SK-N-SH (cell line): ENCODE results near the gene TKT. TPM values are rescaled to one million over a fixed set of nuclear protein-coding genes. Genes with fewer than 3 reads are reported as not detected.

ENCODE experiments used
- CTCF ChIA-PET: fragments of 300-600, 350-600 bp; formaldehyde crosslinking; extraction: SDS; loops from one replicate; lab custom pipeline; 2021; lab: Yijun Ruan, JAX
- POLR2A ChIA-PET: fragments of 350-600 bp; sonication (Branson Sonifier 250); formaldehyde crosslinking; extraction: SDS; loops from one replicate; lab custom pipeline; 2020; ENCODE audit warnings: antibody characterized with exemption, inconsistent platforms; lab: Yijun Ruan, JAX
- DNase-seq: peaks from one replicate; pipeline ENCODE4 v3.0.0; 2012
- H2AFZ ChIP-seq: fragments of 200-600 bp; sonication (generic); 2 replicates; pipeline ENCODE4 v1.8.1; 2016; ENCODE audit warnings: antibody characterized with exemption, mild to moderate bottlenecking, low read depth
- H3F3A ChIP-seq: fragments of 200-600 bp; sonication (generic); replicated peaks from 2 replicates; pipeline ENCODE3; 2016; ENCODE audit warnings: antibody characterized with exemption, mild to moderate bottlenecking; ENCODE audit not compliant: insufficient read depth
- H3K27ac ChIP-seq, 2 experiments: fragments of 200-500 bp in 1 of 2; fragments of 200-600 bp in 1 of 2; sonication (Bioruptor generic) in 1 of 2; sonication (generic), shearing (Covaris generic) in 1 of 2; 2 replicates each; pipeline versions ENCODE4 v1.5.1 to v1.6.1; 2014 to 2016; ENCODE audit warnings: low read depth in 2 of 2, inconsistent platforms in 1 of 2, low read length in 1 of 2, mild to moderate bottlenecking in 1 of 2, mixed read lengths in 1 of 2
- H3K27me3 ChIP-seq: fragments of 200-600 bp; sonication (generic), shearing (Covaris generic); 2 replicates; pipeline ENCODE4 v1.6.1; 2016; ENCODE audit warnings: mixed run types; ENCODE audit not compliant: insufficient read depth
- H3K36me3 ChIP-seq, 2 experiments: fragments of 200-500 bp in 1 of 2; fragments of 200-600 bp in 1 of 2; sonication (Bioruptor generic) in 1 of 2; sonication (generic) in 1 of 2; replicated peaks in 1 of 2; 2 replicates each; pipeline versions ENCODE3 to v1.5.1; 2014 to 2016; ENCODE audit warnings: low read length in 1 of 2, mild to moderate bottlenecking in 1 of 2; ENCODE audit not compliant: insufficient read depth in 2 of 2, control insufficient read depth in 1 of 2
- H3K4me1 ChIP-seq, 2 experiments: fragments of 200-500 bp in 1 of 2; fragments of 200-600 bp in 1 of 2; sonication (Bioruptor generic) in 1 of 2; sonication (generic), shearing (Covaris generic) in 1 of 2; 2 replicates each; pipeline versions ENCODE4 v1.5.1 to v1.6.1; 2014 to 2016; ENCODE audit warnings: low read depth in 1 of 2, low read length in 1 of 2, mixed run types in 1 of 2; ENCODE audit not compliant: insufficient read depth in 2 of 2, control insufficient read depth in 1 of 2
- H3K4me2 ChIP-seq: fragments of 200-600 bp; sonication (generic), shearing (Covaris generic); 2 replicates; pipeline ENCODE4 v1.6.1; 2017; ENCODE audit warnings: mixed run types
- H3K4me3 ChIP-seq, 2 experiments: fragments of 200-500 bp in 1 of 2; fragments of 200-600 bp in 1 of 2; sonication (Bioruptor generic) in 1 of 2; sonication (generic), shearing (Covaris generic) in 1 of 2; 2 replicates each; pipeline versions ENCODE4 v1.5.1 to v1.8.1; 2014 to 2016; ENCODE audit warnings: low read depth in 2 of 2, inconsistent platforms in 1 of 2, low read length in 1 of 2, mild to moderate bottlenecking in 1 of 2, mixed read lengths in 1 of 2, moderate library complexity in 1 of 2
- H3K79me2 ChIP-seq: fragments of 200-600 bp; sonication (generic); 2 replicates; pipeline ENCODE4 v1.8.1; 2017; ENCODE audit warnings: mild to moderate bottlenecking; ENCODE audit not compliant: insufficient read depth
- H3K9ac ChIP-seq: fragments of 200-600 bp; sonication (generic); 2 replicates; pipeline ENCODE4 v1.6.1; 2017; ENCODE audit warnings: mixed run types
- H3K9me2 ChIP-seq: fragments of 200-600 bp; sonication (generic); 2 replicates; pipeline ENCODE4 v1.6.1; 2017; ENCODE audit warnings: mixed run types
- H3K9me3 ChIP-seq: fragments of 200-600 bp; sonication (generic); 2 replicates; pipeline ENCODE4 v1.6.1; 2017; ENCODE audit warnings: mixed run types, mild to moderate bottlenecking, moderate library complexity
- H4K20me1 ChIP-seq: fragments of 200-600 bp; sonication (generic); 2 replicates; pipeline ENCODE4 v1.6.1; 2017; ENCODE audit warnings: mild to moderate bottlenecking, mixed run types; ENCODE audit not compliant: insufficient read depth
- CHD2 ChIP-seq: fragments of 150-350 bp; IDR thresholded peaks from 2 replicates; pipeline ENCODE4 v1.6.1; 2018; ENCODE audit warnings: low read length; ENCODE audit not compliant: partially characterized antibody
- EZH2phosphoT487 ChIP-seq: fragments of 200-600 bp; sonication (generic); IDR thresholded peaks from 2 replicates; pipeline ENCODE4 v1.6.1; 2017; ENCODE audit warnings: low read depth, mixed run types, mild to moderate bottlenecking, antibody characterized with exemption, moderate library complexity, borderline replicate concordance
- JUND ChIP-seq: IDR thresholded peaks from 2 replicates; pipeline ENCODE4 v1.4.0; 2012
- MXI1 ChIP-seq: IDR thresholded peaks from 2 replicates; pipeline ENCODE4 v1.6.1; 2012; ENCODE audit warnings: mild to moderate bottlenecking, low read depth, low read length, improper control_type of control experiment
- NFIC ChIP-seq: IDR thresholded peaks from 2 replicates; pipeline ENCODE4 v1.4.0; 2012; ENCODE audit warnings: borderline replicate concordance
- NRF1 ChIP-seq: IDR thresholded peaks from 2 replicates; pipeline ENCODE4 v1.6.1; 2012; ENCODE audit warnings: low read depth, mild to moderate bottlenecking, low read length
- POLR2AphosphoS5 ChIP-seq: IDR thresholded peaks from 2 replicates; pipeline ENCODE4 v1.6.1; 2012; ENCODE audit warnings: low read depth, low read length
- RAD21 ChIP-seq: IDR thresholded peaks from 2 replicates; pipeline ENCODE4 v1.6.1; 2012; ENCODE audit warnings: mild to moderate bottlenecking, low read length
- RFX5 ChIP-seq: IDR thresholded peaks from 2 replicates; pipeline ENCODE4 v1.6.1; 2012; ENCODE audit warnings: mild to moderate bottlenecking, improper control_type of control experiment, low read length
- RXRA ChIP-seq: IDR thresholded peaks from 2 replicates; pipeline ENCODE4 v1.4.0; 2012; ENCODE audit warnings: low read depth, mild to moderate bottlenecking, borderline replicate concordance
- SMC3 ChIP-seq: IDR thresholded peaks from 2 replicates; pipeline ENCODE4 v1.6.1; 2012; ENCODE audit warnings: low read depth, low read length, improper control_type of control experiment
- TAF1 ChIP-seq: IDR thresholded peaks from 2 replicates; pipeline ENCODE4 v1.6.1; 2012; ENCODE audit warnings: low read depth, mild to moderate bottlenecking, low read length, moderate library complexity, borderline replicate concordance
- YY1 ChIP-seq: IDR thresholded peaks from 2 replicates; pipeline ENCODE4 v1.4.0; 2012; ENCODE audit warnings: low read depth, mild to moderate bottlenecking
- WGBS: methylation state at CpG from one replicate; pipeline ENCODE4 v1.1.6; 2017; ENCODE audit warnings: low lambda C conversion rate; 5-methylcytosine and 5-hydroxymethylcytosine counted together
- polyA plus RNA-seq, 3 experiments: library from polyadenylated mRNA; depleted of rRNA; stranded (reverse); fragments of >200 nt; gene quantifications; 2 replicates each; pipeline ENCODE4 v1.2.3, GENCODE V29; 2012
- TF ChIP-seq, protein P1 (sequence below): IDR thresholded peaks from 2 replicates; pipeline ENCODE4 v1.4.0; 2012; ENCODE audit warnings: low read depth, borderline replicate concordance
- TF ChIP-seq, protein P2 (sequence below): fragments of 200-600 bp; sonication (generic); IDR thresholded peaks from 2 replicates; pipeline ENCODE4 v1.6.1; 2017; ENCODE audit warnings: antibody characterized with exemption, mild to moderate bottlenecking, moderate library complexity
- TF ChIP-seq, protein P3 (sequence below): IDR thresholded peaks from 2 replicates; pipeline ENCODE4 v1.4.0; 2012; ENCODE audit warnings: low read depth
- TF ChIP-seq, protein P4 (sequence below): fragments of 150-350 bp; IDR thresholded peaks from 2 replicates; pipeline ENCODE4 v1.6.1; 2017; ENCODE audit warnings: antibody characterized with exemption, low read length, low read depth, borderline replicate concordance

Gene TKT
- polyA plus RNA-seq, 1 of the 3 experiments (the other 2 are of a cell fraction) = 144 TPM

DNA sequence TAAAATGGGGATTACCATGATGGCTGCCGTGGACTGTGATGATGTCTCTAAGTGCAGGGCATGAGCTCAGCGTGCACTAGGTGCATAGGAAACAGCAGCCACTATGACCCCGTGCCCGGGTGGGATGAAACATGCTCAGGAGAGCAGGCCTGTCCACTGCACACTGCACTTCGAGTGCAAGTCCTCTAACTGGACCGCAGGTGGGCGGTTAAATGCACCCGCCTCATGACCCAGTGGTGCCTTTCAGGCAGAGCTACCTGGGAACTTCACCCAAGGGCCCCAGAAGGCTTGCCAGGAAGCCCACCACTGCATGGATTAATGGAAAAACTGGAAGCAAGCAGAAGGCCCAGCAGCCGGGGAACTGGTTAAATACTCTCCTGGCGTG lies 60.8 kb downstream of the TKT start:
- WGBS = 89% methylated on average over 9 of the region's 10 CpGs
- no peaks in the 10 kb centered on the region for H3K9me2 ChIP-seq
- no peak for TF ChIP-seq NFIC
- TF ChIP-seq JUND = no peak
- TF ChIP-seq CHD2 = no peak
- TF ChIP-seq NRF1 = no peak
- TF ChIP-seq RFX5 = no peak
- TF ChIP-seq RAD21 = no peak
- TF ChIP-seq, protein P1, sequence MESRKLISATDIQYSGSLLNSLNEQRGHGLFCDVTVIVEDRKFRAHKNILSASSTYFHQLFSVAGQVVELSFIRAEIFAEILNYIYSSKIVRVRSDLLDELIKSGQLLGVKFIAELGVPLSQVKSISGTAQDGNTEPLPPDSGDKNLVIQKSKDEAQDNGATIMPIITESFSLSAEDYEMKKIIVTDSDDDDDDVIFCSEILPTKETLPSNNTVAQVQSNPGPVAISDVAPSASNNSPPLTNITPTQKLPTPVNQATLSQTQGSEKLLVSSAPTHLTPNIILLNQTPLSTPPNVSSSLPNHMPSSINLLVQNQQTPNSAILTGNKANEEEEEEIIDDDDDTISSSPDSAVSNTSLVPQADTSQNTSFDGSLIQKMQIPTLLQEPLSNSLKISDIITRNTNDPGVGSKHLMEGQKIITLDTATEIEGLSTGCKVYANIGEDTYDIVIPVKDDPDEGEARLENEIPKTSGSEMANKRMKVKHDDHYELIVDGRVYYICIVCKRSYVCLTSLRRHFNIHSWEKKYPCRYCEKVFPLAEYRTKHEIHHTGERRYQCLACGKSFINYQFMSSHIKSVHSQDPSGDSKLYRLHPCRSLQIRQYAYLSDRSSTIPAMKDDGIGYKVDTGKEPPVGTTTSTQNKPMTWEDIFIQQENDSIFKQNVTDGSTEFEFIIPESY = no peak
- TF ChIP-seq, protein P2, sequence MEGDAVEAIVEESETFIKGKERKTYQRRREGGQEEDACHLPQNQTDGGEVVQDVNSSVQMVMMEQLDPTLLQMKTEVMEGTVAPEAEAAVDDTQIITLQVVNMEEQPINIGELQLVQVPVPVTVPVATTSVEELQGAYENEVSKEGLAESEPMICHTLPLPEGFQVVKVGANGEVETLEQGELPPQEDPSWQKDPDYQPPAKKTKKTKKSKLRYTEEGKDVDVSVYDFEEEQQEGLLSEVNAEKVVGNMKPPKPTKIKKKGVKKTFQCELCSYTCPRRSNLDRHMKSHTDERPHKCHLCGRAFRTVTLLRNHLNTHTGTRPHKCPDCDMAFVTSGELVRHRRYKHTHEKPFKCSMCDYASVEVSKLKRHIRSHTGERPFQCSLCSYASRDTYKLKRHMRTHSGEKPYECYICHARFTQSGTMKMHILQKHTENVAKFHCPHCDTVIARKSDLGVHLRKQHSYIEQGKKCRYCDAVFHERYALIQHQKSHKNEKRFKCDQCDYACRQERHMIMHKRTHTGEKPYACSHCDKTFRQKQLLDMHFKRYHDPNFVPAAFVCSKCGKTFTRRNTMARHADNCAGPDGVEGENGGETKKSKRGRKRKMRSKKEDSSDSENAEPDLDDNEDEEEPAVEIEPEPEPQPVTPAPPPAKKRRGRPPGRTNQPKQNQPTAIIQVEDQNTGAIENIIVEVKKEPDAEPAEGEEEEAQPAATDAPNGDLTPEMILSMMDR = no peak
- TF ChIP-seq, protein P3, sequence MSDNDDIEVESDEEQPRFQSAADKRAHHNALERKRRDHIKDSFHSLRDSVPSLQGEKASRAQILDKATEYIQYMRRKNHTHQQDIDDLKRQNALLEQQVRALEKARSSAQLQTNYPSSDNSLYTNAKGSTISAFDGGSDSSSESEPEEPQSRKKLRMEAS = no peak
- TF ChIP-seq EZH2phosphoT487 = no peak
- TF ChIP-seq POLR2AphosphoS5 = no peak
- TF ChIP-seq TAF1 = no peak
- TF ChIP-seq, protein P4, sequence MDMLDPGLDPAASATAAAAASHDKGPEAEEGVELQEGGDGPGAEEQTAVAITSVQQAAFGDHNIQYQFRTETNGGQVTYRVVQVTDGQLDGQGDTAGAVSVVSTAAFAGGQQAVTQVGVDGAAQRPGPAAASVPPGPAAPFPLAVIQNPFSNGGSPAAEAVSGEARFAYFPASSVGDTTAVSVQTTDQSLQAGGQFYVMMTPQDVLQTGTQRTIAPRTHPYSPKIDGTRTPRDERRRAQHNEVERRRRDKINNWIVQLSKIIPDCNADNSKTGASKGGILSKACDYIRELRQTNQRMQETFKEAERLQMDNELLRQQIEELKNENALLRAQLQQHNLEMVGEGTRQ = no peak
- no peak for TF ChIP-seq SMC3
- TF ChIP-seq RXRA = no peak
- TF ChIP-seq YY1 = no peak
- no peak for TF ChIP-seq MXI1
- TF ChIP-seq, all 33 proteins: peak for 0
- CTCF ChIA-PET = interaction anchor here (0.8 to 7.4 kb wide), 28 partner anchors 7 to 344 kb away, joined by 3 to 206 read pairs (median 9); partner anchors contain the start of genes PRKCD and RFT1
- H3K79me2 ChIP-seq = no peaks in the 10 kb centered on the region
- no peak overlapping the region for H3K4me3 ChIP-seq
- no peak overlapping the region for H3K4me2 ChIP-seq
- no peaks in the 10 kb centered on the region for H3K9me3 ChIP-seq
- peak; percentile 12 for DNase-seq
- POLR2A ChIA-PET = interaction anchor here (0.7 kb wide), 1 partner anchor 81 kb away, joined by 3 read pairs; no protein-coding TSS in a partner anchor
- no peak overlapping the region for H2AFZ ChIP-seq
- peaks cover 0 to 9% of the 10 kb centered on the region in 2 experiments; a peak in 1 of 4 replicates for H3K4me1 ChIP-seq
- H3K36me3 ChIP-seq = no peaks in the 10 kb centered on the region
- no peak overlapping the region for H3K27ac ChIP-seq
- H3K9ac ChIP-seq = no peak overlapping the region
- no peaks in the 10 kb centered on the region for H4K20me1 ChIP-seq
- no peaks in the 10 kb centered on the region for H3K27me3 ChIP-seq
- H3F3A ChIP-seq = no peaks in the 10 kb centered on the region
